HG02759 (cell line): ENCODE measurements around the gene PPP3CB.

Experiments
- ATAC-seq: cut with Tn5 transposase; IDR thresholded peaks from one replicate; pipeline ENCODE4 v1.9.1; 2021; ENCODE audit warnings: mild to moderate bottlenecking, moderate library complexity; ENCODE audit not compliant: unreplicated experiment

Gene PPP3CB

DNA sequence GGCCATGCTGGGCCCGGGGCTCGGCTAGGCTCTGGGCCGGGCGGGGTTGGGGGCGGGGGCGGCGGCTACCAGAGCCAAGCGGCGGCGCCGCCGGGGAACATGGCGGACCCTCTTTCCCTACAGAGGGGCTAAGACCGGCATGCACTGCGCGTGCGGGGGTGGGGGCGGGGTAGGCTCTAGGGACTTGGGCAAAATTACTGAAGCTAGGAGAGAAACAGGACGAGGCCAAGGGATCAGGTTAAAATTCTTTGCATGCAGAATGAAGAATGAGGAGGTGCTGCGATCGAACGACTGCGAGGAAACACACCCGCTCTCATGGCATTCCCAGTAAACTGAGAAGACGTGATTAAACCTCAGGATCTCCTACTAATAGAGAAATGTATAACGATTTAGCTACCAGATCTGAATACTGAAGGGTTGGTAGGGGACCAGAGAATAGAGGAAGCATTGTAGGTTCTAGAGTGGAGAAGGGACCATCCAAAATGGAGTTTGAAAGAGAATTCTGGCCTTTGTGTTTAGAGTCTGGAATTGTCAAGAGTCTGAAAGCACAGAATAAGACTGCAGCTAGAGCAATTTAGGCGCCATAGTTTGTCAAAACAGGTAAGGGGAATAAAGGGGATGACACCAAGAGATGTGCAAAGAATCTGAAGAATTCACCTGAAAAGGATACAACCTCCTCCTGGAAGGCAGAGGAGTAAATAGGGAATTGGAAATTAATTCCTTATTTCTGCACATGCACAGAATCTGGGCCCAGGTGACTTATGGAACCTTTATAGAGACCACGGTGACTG, at the start of gene PPP3CB:
TSS of gene PPP3CB (minus strand) at position 141 of the 791 bp plus-strand sequence. CDS start at position 6, 135 bp downstream.
- ATAC-seq: peak; percentile 73

DNA sequence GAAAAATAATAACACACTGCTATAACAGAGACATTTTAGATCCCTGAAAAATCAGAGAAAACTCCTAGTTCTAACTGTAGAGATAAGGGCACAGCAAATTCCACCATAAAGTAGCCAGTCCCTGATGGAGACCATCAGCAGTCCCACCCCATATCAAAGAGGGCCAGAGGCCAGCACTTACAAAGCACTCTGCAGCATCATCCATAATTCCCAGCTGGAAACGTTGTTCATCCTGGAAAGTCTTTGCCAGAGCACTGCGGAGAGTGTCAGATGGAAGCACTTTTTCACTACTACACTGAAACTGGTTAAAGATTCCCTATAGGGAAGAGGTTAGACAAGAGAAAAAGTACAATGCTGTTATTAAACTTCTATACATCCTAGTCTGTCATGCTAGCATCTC, 49.5 kb upstream of the PPP3CB start:
- no peak for ATAC-seq

DNA sequence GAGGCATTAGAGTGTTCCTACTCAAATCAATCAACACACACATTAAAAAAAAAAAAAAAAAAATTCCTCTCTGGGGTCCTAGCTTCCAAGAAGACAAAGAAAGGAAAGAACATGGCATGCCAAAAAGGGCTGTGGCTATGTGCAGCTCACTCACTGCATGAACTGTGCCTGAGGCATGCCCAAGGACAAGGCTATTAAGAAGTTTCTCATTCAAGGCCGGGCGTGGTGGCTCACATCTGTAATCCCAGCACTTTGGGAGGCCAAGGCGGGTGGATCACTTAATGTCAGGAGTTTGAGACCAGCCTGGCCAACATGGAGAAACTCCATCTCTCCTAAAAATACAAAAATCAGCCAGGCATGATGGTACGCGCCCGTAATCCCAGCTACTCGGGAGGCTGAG, 41.9 kb upstream of the PPP3CB start:
- no peak for ATAC-seq

DNA sequence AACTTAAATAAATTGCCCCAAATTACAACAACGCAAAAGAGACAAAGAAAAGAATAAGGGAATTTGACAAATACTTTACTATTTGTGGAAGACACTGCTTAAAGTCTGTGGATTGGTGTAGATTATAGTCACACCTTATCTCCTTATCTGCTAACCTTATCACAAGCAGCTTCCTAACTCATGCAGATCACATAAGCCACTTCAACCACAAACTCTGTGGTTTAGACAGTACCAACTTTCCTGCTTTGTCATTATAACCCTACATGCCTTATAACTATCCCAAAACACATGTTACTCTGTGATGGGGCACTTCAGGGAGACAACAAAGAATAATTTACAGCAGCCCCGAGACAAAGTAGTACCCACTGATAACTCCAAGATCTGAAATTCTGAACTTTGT, 41.5 kb upstream of the PPP3CB start:
- ATAC-seq: no peak

DNA sequence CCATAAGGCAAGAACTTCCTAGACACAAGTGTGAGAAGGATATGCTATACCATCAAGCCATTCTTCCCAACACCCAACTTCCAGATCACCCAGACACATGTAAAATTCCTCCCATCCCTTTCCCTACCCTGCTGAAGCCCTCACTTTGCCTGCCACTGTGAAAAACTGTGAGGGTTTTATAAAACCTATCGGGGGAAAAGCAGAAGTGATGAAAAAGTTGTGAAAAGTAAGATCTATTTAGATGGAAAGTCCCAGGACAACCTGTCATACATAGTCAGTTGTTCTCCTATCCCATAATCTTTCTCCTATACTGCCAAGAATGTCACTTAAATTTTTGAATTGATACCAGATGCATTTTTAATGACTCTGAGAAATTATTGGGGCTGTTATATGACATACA, 39.0 kb upstream of the PPP3CB start:
- ATAC-seq: no peak

DNA sequence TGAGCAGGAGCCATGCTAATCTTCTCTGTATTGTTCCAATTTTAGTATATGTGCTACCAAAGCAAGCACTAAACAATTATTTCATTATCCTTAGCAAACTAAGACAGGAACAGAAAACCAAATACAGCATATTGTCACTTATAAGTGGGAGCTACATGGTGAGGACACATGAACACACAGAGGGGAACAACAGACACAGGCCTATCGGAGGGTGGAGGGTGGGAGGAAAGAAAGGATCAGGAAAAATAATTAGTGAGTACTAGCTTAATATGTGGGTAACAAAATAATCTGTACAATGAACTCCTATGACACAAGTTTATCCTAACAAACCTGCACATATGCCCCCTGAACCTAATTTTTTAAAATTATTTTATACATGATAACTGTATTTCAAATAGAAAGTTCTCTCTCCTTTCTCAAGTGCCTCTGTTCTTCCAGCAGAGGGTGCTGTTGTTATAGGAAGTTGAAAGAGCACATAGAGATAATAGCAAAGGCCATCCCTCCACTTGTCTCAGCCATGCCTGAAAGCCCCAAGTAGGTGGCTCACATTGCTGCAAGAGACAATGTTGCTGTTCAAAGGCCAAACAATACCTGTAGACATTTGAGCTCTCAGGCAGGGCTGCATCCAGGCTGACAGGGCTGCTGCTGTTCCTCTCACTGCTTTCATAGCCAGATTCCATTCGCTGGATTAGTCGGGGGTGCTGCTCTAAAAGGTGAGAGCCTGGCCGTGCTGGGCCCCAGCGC, 33.4 kb upstream of the PPP3CB start:
- ATAC-seq: peak; percentile 54

DNA sequence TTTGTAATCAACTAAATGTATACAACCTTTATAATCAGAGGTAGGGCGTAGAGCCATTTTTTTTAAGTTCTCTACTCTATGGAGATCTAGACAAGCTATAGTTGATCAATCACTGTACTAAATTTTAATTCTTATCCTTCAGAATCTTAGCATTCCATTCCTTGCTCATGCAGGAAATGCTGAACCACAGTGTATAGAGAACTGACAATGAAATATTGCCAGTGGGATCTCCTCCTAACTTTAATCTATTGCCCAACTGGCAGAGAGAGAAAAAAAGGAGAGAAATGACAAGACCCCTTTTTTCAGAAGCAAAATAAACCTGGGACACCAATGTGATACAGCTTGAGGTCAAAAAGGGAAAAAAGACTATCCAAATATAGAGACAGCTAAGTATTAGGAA, 26.4 kb upstream of the PPP3CB start:
- ATAC-seq: no peak

DNA sequence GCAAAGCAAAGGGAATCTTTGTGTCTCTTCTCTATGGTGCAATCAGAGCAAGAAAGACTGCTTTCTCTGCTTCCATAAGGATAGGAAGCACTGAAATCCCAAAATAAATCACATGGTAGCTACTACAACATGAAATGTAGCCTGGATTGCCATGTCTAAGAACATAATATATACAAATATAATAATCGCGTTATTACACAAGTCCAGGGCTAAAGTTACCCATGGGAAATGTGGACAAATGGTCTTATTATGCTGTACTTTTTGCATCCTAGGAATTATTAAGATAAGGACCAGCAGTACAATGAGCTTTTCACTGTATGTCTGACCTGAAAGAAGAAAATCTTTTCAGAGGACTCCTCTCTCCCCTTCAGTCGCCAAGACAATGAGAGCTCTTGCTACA, 23.5 kb upstream of the PPP3CB start:
- no peak for ATAC-seq

DNA sequence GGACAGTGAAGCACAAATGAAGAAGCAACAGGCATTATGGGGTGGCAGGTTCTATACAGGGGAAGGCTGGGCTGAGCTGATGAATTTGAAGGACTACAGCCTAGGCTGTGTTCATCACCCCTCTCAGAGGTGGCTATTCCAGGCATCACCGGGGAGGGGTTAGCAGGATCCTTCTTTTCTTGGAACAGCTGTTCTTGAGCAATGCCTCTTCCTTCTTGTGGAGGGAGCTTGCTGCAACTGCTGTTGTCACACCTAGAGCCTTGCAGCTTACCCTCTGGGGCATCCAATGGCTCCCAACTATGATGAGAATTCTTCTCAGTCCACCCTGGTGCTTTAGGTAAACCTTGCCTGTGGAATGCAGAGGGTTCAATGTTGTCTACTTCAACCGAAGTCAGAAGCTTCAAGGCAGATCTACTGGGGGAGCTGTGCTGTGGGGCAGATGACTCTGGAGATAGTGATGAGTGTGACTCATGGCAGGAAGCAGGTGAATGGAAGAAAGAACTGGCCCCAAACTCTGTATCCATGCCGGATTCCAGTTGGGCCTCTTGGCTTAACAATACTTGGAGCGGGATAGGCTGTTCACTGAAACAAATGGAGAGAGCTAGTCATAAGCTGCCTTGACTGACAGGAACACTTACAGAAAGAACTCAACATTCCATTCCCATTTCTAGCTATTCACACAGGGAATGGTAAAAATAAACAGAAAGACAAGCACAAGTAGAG, 21.5 kb upstream of the PPP3CB start:
- ATAC-seq: no peak

DNA sequence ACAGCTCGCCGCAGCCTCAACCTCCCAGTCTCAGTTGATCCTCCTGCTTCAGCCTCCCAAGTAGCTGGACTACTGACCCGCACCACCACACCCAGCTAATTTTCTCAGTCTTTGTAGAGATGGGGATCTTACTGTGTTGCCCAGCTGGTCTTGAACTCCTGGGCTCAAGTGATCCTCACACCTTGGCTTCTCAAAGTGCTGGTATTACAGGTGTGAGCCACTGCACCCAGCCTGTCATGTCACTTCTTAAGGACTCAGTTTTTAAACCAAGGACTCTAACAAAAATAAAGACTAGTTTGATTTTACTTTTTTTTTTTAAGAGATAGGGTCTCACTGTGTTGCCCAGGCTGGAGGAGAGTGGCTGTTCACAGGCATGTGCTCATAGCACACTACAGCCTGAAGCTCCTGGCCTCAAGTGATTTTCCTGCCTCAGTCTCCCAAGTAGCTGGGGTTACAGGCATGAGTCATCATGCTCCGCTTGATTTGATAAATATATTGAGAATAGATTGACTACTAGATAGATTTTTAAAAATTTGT, 16.5 kb upstream of the PPP3CB start:
- ATAC-seq: no peak

DNA sequence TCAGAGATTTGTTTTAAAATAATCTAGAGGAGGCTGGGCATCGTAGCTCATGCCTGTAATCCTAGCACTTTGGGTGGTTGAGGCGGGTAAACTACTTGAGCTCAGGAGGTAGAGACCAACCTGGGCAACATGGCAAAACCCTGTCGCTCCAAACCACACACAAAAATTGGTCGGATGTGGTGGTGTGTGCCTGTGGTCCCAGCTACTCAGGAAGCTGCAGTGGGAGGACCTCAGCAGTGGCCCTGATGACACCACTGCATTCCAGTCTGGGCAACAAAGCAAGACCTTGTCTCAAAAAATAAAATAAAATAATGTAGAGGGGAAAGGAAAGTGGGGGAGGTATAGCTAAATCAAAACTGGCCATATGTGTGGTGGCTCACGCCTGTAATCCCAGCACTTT, 13.9 kb upstream of the PPP3CB start:
- no peak for ATAC-seq

DNA sequence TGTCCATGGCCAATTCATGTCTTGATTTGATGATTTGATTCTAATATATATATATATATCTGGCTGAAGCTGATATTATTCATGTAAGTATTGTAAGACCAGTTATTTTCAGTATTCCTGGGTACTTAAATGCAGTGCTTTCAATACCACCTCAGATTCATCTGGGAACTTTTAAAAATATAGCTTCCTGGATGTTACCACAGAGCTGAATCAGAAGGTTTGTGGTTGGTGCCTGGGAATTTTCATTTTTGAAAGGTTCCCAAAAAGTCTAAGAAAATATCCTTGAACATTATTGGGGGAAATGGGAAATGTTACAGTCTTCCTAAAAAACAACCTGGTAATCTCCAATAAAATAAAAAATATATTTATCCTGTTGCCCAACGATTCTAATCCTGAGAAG, 10.7 kb upstream of the PPP3CB start:
- ATAC-seq: no peak

DNA sequence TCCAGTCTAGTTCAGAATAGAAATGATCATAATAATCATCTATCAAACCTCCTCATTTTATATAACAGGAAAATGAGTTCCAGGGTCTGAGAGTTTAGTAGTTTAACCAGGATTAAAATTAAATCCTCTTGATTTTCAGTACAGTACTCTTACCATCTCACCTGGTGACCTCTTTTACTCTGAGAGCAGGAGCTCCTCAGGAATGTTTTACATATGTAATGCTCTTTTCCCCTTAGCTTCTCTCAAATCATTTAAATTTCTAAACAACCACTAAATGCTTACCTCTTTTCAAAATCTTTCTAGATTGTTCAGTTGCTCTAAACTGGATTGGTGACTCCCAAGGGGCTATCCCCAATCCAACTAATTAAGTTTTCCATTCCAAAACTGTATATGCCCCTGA, 10.2 kb upstream of the PPP3CB start:
- no peak for ATAC-seq

DNA sequence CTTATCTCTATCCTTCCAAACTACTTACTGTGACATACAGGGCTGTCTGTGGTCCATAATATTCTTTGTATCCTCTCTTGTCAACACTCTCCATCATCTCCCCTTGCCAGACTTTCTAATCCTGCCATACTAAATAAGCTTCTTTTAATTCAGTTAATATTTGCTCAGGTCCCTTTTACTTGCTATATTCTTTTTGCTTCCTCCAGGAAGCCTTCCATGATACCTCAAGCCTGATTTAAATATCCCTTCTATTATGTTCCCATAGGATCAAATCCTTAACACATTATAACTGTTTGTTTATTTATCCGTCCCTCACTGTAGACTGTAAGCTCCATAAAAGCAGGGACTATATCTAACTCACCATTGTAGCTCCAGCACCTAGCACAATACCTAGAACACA, 7.2 kb upstream of the PPP3CB start:
- ATAC-seq: no peak

DNA sequence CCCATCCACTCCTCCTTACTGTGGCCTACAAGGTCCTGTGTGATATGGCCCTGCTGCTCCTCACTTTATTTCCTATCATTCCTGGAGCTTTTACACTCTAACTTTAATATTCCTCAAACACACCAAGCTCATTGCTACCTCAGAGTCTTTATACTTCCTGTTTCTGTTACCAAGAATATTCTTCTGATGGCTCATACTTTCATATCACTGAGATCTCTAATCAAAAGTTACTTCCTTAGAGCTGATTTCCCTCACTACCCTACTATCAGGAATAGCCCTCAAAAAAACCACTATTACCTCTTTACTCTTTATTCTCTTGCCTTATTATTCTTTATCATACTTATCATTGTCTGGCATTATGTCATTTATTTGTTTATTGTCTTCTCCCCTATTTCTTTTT, 5.8 kb upstream of the PPP3CB start:
- ATAC-seq: no peak

DNA sequence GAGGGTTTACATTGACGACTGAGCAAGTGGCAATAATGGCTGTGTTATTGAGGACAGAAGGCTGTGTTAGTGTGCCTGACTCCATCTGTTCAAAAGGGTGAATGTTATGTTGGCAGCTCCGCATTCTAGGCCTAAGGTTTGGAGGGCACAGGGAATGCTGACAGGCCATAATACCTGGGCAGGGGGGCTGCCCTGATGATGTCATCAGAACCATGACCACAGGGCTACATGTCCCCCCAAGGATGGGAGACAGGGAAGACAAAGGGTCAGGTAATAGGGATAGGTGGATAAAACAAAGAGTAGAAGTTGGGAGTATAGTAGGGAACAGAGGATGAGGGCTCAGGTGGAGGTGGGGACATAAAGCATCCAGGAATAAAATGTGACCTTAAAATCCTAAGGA, 1.8 kb upstream of the PPP3CB start:
- ATAC-seq: no peak

DNA sequence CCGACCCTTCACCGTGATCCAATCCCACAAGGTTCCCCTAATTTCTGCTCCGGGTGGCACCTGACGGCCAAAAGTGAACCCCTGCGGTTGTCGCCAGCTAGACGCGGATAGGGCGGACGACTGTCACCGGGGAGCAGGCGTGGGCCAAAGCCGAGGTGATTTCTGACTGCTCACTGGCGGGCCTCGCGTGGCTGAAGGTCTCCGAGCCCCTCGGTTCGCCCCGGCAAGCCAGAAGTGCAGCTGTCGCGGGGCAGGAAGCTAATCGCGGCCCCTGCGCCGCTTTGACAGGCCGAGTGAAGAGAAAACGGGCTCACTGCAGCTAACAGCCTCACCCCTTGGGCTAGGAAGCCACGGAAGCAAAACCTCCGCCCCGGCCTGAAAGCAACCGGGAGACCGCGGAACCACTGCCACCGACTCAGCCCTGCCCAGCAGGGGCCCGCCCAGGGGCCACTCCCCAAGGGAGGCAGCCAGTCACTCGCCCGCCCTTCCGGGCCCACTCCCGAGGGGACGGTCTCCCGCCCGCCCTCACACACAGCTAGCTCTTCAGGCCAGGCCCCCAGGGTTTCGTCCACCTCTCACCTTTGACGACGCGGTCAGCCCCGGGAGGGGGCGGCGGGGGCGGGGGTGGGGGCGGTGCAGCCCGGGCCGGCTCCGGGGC, 469 bp downstream of the PPP3CB start:
- peak; percentile 94 for ATAC-seq

DNA sequence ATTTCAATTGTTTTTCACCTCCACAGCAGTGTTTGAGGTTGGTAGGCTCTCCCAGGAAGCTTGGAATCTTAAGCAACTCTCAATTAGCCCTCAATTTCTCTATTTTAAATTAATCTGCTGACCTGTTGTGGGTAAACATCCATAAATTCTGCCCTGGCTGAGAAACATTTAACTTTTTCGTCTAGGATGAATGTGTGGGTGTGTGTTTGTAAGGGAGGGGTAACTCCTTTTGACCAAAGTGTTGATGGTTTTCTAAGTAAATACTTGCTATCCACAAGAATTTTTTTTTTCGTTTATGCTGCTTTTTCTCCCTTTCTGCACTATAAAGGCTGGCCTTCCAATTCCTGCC, 973 bp downstream of the PPP3CB start:
- no peak for ATAC-seq

DNA sequence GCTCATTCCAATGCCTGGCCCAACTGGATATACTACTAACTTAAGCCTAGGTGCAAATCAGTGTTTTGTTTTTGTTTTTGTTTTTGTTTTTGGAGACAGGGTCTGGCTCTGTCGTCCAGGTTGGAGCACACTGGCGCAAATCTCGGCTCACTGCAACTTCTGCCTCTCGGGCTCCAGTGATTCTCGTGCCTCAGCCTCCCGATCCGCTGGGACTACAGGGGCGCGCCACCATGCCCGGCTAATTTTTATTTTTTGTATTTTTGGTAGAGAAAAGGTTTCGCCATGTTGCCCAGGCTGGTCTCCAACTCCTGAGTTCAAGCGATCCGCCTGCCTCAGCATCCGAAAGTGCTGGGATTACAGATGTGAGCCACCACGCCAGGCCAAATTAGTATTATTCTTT, 1.6 kb downstream of the PPP3CB start:
- no peak for ATAC-seq

DNA sequence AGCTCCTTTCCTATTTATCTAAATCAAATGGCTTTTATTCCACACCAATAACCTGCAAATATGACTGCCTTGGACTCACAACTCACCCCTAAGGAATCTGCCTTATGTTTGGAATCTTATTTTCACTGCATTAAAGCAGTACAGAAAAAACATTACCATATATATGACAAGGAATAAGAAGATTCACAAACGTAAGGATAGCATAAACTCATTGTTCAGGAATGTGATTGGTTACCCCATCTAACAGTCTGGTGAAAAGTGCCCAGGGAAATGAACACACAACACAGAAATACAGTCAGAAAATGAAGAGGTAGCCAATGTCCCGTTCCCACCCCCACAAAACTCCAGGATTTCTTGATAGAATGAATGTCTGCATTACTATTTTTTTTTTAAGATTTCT, 2.0 kb downstream of the PPP3CB start:
- no peak for ATAC-seq

DNA sequence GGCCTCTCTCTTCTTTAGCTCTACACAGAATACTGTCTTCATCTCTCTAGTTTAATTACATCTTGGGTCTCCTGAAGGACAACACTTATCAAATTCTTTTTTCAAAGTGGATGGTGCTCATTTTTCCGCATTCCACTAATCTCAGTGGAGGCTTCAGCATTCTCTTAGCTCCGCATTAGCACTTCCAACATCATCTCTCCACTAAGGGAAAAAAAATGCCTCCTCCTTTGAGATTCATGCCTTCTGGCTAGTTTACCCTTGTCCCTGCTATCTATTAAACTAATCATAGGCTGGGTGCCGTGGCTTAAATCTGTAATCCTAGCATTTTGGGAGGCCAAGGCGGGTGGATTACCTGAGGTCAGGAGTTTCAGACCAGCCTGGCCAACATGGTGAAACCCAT, 9.2 kb downstream of the PPP3CB start:
- ATAC-seq: no peak
